Measurements from ENCODE around the gene BSG.
"Not testable (repeated sequence)": the region's sequence is repeated elsewhere in the genome, so short reads cannot be mapped to it uniquely, and the experiment has no call there.

BSG gene

DNA sequence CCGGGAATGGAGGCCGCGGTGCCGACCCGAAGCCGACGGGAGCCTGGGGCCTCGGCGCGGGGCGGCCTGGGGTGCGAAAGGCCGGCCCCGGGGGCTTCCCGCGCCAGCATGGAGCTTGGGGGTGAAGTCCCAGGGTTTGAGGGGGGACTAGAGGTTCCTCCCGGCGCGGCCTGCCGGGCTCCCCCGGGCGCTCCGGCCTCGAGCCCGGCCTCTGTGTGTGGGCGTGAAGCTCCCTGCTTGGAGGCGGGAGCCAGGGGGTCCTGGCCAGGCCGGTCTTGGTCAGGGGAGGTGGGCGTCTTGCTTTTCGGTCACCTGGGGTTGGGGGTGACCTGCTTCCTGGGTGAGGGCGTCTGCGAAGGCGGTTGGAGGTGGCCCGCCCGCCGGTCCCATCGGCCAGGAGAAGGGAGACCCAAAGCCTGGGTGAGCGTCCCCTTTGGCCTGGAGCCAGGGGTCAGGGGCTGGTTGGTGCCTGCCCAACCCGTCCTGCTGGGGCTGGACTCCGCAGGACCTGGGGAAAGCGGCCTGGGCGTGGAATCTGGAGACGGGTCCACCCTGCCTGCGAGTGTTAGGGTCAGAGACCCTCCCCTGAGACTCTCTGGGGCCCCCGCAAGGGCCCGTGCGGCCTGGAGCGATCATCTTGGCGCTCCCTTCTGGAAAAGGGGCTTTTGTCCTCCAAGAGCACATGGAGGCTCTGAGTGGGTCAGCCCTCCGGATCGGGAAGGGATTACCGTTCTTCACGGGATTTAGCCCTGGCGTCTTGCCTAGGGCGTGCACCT lies 535 bp downstream of the BSG start:
- no peak for DNase-seq (ENCODE audit: low spot score)

DNA sequence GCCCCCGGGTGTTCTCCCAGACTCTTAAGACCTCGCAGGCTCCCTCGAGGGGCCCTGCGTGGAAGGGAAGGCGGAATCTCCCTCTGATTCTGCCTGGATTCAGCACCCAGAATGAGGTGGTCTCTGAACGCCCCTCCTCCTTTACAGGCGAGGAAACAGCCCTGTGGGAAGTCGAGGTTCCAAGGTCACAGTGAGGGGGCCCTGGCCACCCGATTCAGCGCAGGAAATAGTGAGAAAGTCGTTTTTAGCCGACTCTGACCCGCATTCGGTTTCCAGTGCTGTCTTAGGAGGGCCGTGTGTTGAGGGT lies 1.1 kb downstream of the BSG start:
- DNase-seq (ENCODE audit: low spot score), result no peak

DNA sequence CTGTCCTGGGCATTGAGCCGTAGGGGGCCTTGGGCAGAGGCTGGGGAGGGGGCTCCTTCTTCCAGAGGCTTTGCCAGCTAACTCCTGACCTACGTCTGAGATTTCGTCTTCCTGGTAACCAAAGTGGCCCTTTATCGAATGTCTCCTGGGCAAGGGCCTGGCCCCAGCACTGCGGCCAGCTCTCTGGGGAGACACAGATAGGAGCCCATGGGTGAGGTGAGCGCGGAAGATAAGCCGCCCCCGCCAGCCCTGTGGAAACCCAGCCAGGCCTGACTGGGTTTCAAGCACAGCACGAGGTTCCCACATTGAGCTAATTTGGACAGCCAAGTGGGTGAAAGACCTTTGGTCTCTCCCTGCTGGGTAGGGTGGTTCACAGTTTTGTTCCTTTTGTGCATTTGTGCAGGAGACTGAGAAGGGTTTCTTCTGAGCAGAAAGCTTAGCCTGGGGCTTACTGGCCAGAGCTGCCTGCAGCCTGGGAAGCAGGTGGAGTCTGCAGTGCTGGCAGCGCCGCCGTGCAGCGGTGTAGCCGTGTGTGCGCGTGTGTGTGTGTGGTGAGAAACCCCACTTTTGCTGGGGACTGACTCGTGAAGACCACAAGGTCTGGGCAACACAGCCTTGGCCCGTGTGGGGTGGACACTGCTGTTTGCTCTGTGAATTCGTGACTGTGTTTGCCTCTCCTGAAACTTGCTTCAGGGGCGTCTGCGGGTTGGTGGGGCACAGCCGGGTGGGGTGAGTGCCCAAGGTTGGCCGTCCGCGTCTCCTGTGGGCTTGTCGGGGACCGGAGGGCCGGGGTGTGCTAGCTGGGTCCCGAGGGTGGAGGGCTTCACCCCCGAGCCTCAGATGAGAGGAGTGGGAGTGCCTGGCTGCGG lies 2.5 kb downstream of the BSG start:
- DNase-seq (ENCODE audit: low spot score), result no peak

DNA sequence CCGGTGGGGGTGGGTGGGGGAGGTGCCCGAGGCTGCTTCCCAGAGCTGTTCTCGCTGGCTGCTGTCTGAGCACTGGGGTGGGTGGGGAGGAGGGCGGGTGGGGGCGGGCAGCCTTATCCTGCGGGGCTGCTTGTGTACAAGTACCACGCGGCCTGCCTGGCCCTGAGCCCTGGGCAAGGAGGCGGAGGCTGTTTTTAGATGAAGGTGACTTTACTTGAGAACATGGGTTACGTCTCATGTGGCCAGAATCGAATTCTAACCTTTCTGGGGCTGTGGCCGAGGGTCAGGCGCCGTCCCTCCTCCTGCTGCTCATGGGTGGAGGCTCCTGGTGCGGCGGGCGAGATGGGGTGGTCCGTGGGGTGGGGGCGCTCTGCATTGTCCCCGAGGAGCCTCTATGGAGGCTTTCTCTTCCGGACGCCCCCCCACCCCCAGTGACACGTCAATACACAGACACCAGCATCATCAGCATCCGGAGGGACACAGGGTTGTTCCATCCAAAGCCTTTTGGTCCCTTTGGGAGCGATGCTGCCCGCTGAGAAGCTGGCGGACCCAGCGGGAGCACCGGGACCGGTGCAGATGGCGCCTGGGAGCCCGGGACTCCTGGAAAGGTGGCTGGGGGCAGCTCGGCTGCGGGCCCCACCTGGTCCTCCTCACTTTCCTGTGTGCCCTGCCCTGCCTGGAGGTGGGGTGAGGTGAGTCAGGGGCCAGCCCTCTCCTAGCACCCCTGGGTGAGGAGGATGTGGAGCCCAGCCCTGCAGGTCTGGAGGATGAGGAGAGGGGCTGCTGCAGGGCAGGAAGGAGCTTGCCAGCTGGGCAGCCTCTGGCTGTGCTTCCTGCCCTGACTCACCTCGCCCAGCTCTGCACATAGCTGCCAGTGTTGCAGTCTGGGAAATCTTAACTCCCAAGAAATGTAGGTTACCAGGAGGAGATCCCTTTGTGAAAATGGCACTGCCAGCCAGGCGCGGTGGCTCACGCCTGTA lies 3.4 kb downstream of the BSG start:
- no peak for DNase-seq (ENCODE audit: low spot score)

DNA sequence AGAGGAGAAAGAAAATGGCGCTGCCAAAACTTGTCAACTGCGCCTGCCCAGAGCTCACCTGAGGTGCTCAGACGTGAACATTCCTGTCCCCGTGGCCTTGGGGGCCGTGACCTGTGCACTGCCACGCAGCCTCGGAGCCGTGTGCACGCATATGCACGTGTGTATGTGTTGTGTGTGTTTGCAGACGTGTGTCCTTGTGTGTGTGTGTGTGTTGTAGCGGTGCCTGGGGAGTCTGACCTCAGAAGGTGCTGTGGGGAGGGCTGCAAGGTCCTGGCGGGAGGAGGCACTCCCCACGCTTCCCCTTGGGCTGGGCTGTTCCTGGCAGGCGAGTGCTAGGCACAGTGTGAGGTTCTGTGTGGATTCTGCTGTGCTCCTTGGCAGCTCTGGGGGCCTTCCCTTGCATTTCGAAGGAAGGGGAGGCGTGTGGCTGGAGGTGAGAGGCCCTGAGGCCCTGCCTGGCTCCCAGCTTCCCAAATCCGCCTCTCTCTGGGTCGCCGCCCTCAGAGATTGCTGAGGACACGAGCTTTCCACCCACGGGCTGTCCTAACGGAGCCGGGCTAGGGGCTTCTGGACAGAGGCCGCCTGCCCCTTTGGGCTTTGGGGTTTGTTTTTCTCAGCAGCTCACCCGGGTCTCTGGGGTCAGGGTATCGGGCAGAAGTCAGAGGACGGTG lies 4.5 kb downstream of the BSG start:
- DNase-seq (ENCODE audit: low spot score), result no peak

DNA sequence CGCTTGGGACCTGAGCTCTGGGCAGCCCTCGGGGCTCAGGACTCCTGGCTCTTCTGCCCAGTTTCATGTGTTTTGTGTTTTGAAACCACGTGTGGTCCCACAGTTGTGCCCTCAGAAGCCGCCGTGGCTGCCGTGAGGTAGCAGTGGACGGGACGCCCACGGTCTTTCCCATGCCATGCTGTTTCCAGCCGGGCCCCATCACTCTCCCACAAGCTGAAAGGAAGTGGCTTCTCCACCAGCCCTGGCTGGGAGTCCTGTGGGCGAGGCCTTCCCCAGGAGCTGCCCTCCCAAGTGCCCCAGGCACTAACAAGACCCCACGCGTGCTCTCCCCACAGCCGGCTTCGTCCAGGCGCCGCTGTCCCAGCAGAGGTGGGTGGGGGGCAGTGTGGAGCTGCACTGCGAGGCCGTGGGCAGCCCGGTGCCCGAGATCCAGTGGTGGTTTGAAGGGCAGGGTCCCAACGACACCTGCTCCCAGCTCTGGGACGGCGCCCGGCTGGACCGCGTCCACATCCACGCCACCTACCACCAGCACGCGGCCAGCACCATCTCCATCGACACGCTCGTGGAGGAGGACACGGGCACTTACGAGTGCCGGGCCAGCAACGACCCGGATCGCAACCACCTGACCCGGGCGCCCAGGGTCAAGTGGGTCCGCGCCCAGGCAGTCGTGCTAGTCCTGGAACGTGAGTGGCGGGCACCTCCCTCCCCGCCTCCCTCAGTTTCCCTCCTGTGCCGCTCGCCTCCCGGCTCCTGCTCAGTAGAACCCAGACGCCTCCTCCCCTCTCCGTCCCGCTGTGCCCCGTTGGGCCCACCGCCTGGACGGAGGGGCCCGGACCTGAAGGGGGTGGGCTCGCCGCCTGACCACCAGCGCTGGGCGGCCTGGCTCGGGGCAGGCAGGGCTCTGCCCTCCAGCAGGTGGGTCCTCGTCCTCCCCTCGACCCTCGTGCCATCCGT lies 5.3 kb downstream of the BSG start:
- DNase-seq (ENCODE audit: low spot score), result no peak

DNA sequence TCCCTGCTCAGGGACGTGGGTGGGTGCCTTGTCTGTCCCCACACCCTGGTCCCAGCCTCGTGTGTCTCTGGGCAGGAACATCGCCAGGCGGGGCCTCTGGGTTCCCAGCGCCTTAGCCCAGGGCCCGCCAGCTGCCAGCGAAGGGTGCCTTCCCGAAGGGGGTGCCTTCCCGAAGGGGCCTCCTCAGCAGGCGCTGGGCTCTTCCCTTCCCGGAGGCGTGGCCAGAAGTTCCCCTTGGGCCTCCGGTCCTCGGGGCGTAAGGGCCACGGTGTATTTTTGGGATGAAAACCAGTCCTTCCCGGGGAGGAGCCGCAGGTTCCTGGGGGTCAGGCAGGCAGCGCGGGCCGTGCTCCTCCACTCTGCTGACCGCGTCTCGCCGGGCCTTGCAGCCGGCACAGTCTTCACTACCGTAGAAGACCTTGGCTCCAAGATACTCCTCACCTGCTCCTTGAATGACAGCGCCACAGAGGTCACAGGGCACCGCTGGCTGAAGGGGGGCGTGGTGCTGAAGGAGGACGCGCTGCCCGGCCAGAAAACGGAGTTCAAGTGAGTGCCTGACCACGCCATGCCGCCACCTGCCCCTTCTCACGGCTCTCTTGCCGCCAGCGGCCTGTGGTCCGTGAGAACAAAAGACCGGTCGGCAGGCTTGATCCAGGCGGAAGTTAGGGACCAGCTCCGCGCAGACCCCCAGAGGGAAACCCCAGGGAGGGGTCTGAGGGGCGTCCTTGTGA lies 6.9 kb downstream of the BSG start:
- no peak for DNase-seq (ENCODE audit: low spot score)

DNA sequence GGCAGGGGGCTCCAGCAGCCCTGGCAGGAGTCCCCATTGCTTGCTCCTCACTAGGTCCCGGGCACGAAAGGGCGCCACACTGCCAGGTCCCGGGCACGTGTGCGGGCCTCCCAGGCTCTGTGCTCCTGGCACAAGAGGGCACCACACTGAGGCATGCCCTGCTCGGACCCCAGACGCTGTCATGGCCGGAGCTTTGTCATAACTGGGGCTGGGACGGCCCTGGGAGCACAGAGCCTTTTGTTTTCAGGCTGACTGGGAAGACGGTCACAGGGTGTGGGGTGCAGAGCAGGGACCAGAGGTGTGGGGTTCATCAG lies 7.4 kb downstream of the BSG start:
- no peak for DNase-seq (ENCODE audit: low spot score)

DNA sequence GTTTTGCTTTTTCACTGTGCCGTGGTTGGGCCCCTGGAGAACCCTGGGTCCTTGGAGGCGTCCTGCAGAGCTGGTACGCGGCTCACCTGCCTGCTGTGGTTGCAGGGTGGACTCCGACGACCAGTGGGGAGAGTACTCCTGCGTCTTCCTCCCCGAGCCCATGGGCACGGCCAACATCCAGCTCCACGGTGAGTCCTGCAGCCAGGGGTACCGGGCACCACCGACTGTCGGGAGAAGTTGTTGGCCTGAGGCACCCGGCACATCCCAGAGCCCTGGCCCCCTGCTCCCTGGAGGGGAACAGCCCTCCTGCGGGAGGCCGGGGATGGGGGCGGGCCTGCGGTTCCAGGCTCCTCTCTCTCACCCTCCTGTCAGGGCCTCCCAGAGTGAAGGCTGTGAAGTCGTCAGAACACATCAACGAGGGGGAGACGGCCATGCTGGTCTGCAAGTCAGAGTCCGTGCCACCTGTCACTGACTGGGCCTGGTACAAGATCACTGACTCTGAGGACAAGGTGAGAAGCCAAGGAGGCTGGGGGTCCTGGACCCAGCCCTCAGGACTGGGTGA lies 8.0 kb downstream of the BSG start:
- no peak for DNase-seq (ENCODE audit: low spot score)

DNA sequence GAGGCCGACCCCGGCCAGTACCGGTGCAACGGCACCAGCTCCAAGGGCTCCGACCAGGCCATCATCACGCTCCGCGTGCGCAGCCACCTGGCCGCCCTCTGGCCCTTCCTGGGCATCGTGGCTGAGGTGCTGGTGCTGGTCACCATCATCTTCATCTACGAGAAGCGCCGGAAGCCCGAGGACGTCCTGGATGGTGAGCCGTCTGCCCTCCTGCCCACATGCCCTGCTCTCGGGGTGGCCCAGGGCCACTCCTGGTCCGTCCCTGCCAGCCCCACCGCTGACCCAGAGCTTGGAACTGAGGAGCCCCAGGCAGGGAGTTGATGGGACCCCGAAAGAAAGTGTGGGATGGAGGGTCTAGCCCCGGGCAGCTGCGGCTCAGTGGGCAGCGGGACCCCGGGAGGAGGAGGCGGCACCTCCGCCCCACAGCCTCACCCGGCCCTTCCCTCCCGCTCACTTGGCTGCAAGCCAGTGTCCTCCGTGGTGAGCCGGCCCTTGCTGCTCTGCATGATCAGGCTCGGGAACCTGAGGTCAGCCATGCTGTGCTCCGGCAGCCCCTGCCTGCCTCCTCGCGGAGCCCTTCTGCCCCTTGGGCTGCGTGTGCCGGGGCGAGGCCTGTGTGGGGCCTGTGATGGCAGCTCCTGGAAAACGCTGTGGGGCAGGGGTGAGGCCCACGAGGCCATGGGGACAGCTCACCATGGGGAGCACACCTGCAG lies 9.2 kb downstream of the BSG start:
- DNase-seq (ENCODE audit: low spot score), result no peak

DNA sequence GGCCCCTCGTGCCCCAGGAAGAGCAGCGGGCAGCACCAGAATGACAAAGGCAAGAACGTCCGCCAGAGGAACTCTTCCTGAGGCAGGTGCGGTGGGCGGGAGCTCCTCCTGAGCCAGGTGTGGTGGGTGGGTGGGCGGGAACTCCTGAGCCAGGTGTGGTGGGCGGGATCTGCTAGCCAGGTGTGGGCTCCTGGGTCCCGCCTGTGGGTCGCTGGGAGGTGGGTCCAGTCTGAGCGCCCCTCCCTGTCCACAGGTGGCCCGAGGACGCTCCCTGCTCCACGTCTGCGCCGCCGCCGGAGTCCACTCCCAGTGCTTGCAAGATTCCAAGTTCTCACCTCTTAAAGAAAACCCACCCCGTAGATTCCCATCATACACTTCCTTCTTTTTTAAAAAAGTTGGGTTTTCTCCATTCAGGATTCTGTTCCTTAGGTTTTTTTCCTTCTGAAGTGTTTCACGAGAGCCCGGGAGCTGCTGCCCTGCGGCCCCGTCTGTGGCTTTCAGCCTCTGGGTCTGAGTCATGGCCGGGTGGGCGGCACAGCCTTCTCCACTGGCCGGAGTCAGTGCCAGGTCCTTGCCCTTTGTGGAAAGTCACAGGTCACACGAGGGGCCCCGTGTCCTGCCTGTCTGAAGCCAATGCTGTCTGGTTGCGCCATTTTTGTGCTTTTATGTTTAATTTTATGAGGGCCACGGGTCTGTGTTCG lies 10.3 kb downstream of the BSG start:
- no peak for DNase-seq (ENCODE audit: low spot score)

DNA sequence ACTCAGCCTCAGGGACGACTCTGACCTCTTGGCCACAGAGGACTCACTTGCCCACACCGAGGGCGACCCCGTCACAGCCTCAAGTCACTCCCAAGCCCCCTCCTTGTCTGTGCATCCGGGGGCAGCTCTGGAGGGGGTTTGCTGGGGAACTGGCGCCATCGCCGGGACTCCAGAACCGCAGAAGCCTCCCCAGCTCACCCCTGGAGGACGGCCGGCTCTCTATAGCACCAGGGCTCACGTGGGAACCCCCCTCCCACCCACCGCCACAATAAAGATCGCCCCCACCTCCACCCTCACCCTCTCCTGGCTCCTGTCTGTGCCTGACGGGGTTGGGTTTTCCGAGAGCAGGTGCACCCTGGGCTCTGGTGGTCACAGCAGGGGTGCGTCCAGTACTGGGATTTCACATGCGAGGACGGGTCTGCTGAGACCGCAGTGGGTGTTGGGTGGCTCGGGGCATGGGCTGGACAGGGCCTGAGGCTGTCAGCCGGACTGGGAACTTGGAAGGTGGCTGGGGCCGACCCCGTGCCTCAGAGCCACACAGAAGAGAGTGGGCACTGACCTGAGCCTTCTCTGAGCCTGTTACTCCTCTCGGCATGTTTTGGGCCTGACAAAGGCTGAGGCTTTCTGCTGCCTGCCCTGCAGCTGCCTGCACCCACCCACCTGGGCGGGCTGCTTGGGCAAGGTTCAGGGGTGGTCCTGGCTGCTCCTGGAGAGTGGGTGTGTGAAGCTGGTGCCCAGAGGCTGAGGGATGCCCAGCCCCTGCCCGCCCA lies 11.0 kb downstream of the BSG start:
- DNase-seq (ENCODE audit: low spot score), result no peak

DNA sequence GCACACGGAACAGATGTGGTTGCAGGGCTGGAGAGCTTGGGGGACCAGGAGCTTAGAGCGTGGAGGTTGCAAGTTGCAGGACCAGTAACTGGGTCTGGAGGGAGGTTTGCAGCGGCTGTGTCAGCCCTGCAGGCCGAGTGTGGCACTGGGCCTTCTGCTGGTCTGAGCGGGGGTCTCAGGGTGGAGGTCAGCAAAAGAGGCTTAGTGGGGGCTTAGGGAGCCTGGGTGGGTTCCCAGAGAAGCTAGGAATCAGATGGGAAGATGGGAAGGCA lies 11.5 kb downstream of the BSG start:
- no peak for DNase-seq (ENCODE audit: low spot score)

DNA sequence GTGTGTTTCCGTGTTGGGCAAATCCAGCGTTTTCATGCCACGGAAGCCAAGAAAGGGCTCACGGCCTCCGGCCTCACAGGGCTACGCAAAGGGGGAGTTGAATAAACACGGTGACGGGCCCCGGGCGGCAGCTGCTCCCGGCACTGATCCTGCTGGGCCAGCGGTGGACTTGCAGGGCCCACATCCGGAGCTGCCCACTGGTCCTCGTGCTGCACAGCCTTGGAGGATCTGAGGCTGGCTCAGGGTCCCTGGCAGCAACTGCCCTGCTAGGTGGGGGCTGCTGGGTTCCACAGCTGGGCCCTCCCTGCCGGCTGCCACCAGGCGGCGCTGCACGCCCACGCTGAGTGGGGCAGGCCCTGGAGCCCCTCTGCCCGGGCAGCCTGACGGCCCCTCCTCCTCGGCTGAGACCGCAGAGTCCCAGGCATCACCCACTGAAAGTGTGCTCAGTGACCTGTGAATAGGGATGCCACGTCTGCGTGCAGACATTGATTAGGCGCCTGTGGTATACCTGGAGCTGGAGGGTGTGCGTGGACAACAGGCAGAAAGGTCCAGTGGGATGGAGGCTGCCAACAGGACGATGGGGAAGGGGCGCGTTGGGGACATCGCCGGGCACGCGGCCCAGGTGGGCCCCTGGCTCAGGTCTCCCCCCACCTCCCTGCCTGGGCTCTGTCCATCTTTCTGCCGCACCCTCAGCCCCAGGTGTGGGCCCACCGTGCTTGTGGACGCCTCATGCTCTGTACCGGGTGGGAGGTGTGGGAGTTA lies 12.0 kb downstream of the BSG start:
- DNase-seq (ENCODE audit: low spot score), result peak; percentile 47

DNA sequence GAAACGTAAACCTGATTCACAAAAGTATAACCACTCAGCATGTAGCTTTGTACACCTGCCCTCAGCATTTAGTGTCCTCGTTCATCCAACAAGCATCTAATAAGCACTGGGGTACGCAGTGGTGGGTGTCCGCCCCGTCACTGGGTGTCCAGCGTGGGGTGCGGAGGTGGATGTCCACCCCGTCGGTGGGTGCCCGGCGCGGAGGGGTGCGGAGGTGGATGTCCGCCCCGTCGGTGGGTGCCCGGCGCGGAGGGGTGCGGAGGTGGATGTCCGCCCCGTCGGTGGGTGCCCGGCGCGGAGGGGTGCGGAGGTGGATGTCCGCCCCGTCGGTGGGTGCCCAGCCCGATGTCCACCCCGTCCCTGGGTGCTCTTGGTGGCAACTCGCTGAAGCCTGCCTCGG lies 12.8 kb downstream of the BSG start:
- not testable (repeated sequence) for DNase-seq (ENCODE audit: low spot score)

DNA sequence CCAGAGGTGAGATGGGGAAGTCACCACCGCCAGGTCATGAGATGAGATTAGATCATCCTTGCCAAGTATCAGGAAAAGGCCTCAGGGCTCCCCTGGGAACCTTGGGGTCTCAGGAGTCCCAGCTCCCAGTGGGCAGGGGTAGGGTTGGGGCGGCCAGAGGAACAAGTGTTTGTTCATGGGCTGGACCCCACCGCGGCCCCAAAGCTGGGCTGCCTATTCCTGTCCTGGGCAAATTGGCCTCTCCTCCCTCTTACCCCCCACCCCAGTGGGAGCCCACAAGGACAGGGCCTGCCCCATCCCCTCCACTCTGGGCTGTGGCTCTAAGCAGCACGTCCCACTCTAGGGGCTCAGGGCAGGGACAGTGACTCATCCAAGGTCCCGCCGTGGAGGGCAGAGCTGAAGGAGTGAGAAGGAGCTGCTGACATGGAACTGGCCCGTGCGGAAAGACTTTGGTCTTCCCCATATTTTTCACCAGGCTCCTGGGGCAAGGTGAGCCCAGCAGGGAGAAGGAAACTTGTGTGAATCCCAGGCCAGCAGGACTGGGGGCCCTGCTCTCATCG lies 13.2 kb downstream of the BSG start:
- no peak for DNase-seq (ENCODE audit: low spot score)
